Stimulated activated CD4-positive, alpha-beta T cell treated with anti-CD3 and anti-CD28 coated beads, Interleukin-4, amount 100 ng/mL, for 1 hour (primary cell): ENCODE measurements around the gene DUOXA2.

ENCODE experiments used
- DNase-seq: peaks from one replicate; pipeline ENCODE4 v3.0.0-alpha.2; 2020

Gene DUOXA2

GRCh38 chr15:45165536-45165935, 51.4 kb downstream of the DUOXA2 start:
- no peak for DNase-seq

- peak; percentile 81 for DNase-seq
Measured at GRCh38 chr15:45166834-45167630, 52.9 kb downstream of the DUOXA2 start.

GRCh38 chr15:45167631-45168205, 53.6 kb downstream of the DUOXA2 start:
- no peak for DNase-seq
